Glomerular endothelial cell (primary cell): Measurements from ENCODE around the gene TNS3. TPM values are rescaled to one million over a fixed set of nuclear protein-coding genes. Genes with fewer than 3 reads are reported as not detected.

Source experiments
- DNase-seq: peaks from one replicate; pipeline ENCODE4 v3.0.0-alpha.2; 2011; ENCODE audit warnings: low read depth, low spot score; ENCODE audit errors: extremely low read depth
- total RNA-seq: library from RNA; depleted of rRNA; stranded (reverse); fragments of >200 nt; gene quantifications from 2 replicates; pipeline ENCODE4 v1.2.3, GENCODE V29; 2015

The TNS3 gene
- total RNA-seq, 1 donor from 2014 or later, result 62.3 TPM

DNA sequence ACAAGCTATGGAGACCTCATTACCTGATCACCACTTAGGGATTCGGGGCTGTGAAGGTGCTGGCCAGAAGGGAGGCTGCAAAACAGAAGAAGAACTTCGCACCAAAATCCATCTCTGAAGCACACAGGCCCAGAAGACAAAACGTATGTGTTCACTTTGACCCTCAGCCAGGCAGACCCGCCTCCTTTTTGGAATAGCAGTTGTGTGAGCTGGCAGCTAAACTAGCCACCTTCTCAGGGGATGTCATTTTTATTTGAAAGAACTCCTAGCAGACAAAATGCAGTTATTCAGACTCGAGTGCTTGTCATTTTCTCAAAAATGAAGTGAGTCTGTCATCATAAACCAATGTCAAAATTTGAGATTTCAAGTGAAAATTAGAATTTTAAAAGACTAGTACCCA, 71.7 kb downstream of the TNS3 start:
- no peak for DNase-seq

DNA sequence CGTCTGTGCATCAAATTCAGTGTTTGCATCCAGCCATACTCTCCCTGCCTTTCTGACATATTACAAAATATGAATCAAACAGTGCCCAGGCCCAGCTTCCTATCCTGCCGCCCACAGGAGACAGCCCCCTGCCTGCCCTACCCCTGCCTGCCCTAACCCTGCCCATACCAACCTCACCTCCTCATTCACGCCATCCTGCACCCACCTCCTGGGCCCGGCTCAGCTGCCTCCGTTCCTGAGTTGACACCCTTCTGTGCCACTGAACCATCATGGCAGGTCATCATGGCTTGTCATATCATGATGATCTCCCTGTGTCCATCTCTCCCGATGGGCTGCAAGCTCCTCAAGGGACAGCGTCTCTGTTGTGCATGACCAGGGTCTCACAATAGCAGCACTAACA, 72.3 kb downstream of the TNS3 start:
- no peak for DNase-seq

DNA sequence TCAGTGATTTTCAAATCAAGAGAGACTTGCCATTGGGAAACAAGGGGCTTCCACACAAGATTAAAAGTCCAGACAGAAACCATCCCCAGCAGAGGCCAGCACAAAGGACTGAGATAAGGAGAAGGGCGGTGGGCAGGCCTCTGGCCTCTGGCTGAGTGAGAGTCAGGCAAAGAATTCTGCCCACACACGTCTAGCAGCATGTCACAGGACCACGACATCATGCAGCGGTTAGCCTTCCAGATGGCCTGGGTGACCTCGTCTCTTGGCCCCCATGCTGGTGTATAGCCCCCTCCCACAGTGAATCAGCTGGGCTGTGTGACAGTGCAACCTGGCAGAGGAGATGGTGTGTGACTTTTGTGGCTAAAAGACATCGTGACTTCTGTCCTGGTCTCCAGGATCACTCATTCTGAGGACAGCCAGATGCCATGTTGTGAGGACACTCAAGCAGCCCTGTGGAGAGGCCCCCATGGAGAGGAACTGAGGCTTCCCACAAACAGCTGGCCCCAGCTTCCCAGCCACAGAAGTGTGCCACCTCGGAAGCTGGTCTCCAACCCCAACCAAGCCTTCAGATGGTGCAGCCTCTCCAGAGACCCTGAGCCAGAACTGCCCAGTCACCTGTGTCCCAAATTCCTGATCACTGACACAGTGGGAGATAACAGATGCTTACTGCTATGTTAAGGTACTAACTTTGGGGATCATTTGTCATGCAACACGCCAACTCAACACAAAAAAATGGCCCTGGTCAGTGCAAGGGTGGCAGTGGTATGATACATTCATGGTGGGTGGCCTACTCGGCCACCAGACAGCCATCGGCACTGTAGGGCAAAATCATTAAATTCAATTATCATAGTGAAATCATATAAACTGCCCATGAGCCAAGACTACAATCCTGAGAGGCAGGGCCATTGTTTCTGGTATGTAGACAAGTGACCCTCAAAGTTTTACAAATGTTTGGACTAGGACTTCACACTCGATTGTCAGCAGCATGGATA, 73.2 kb downstream of the TNS3 start:
- no peak for DNase-seq

DNA sequence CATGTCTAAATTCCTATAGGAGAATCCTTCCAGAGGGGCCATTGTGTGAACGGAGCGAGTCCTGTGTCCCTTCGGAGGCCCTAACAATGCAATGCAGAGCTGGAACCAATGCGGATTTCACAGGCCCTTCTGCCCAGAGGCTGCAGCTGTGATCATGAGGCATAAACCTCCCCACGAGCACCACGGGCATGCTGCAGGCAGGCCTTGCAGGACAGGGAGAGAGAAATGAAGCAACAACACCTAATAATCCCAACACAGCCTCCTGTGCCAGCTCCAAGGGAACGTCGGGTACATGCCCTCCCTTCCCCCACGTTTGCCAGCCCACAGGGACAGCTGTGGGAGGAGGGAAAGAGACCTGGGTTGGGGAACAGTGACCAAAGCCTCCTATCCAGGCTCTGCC, 74.4 kb downstream of the TNS3 start:
- no peak for DNase-seq

DNA sequence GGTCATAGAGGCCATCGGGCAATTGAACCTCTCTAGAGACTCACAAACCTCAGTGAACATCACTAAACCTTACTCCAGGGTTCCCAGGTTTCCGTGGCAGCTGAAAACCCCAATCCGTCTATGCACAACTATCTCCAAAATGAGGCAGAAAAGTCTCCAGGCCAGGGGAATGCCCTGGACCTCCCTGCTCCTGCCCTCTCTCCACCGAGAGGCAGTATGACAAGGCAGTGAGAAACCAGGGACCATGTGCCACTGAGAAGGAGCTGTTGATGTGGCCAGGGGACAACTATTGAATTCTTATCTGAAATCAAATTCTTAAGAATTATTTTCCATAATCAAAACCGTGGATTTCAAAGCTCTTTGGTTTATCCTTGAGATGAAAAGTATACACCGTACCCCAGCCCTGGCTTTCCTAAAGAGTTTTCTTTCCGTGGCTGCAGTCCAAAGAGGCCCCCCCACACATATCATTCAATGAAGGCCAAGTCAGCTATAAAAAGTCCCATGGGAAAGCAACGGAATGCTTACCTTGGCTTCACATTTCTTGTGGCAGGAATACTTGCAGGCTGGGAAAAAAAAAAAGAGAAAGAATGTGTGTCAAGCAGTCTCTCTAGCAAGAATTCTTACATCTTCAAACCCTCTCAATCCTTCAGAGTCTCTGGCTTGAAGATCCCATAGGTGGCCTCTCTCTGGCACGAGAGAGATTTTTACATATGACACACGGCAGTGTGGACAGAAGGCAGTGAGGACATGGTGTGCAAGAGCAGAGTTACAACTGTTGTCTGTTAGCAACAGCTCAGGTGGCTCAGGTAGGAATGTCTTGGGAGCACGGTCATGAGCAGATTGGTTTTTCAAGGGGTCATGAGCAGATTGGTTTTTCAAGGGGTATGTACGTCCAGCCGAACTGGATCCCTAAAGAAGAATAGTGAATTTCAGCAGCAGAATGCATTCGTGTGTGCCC, 75.2 kb downstream of the TNS3 start:
- DNase-seq, result no peak

DNA sequence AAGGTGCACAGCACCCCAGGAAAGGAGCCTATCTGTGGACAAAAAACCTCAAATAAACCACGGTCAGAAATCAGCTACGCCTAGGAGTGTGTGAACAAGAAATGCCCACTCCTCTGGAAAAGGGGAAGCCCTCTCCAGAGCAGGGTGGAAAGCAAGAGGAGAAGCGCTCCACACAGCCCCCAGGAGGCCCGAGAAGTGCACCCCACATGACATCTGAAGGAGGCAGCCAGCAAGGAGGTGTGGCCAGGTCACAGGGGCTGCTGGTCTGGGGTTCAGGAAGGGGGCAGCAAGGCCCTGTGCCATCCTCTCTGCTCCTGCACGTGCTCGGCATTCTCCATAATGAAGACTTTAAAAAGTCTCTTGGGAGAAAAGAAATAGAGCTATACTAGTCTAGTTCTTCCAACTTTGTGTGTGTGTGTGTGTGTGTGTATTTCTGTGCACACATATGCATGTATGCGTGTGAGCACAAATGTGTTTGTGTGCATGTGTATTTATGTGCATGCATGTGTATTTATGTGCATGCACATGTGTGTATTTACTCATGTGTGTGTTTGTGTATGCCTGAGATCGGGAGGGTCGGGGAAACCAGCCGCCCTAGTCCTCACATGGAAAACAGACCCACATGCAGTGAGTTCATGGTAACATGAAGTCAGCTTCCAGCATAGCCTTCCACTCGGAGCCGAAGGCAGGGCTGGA, 76.5 kb downstream of the TNS3 start:
- no peak for DNase-seq

DNA sequence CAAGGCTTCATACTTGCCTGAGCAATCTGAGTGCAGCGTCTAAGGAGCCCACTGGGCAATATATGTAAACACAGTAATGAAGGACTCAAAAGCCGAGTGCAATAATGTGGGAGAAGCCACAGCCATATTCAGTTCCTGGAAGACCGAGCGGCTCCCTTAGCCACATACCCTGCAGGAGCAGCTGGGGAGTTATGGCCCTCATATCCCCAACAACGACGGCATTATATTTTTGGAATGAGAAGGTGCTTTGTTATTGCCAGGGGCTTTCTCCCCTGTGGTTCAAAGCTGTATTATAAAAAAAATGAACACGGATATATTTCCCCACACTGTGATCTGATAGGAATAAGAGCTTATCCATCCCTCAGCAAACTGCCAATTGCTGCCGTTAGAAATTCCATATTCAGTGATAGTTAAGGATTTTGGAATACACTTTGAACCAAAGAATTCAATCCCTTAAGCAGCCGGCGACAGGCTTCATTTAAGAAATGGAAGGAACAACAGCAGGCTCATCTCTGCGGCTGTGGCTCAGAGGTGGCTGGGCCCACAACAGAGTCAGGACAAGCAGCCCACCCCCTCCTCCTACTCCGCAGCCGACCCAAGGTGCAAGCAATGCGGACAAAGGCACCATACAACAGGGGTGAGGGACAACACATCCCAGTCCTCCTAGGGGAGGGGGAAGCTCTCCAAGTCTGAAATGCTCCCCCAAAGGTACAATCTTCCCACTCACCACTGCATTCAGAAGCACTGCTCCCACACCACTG, 77.2 kb downstream of the TNS3 start:
- no peak for DNase-seq

DNA sequence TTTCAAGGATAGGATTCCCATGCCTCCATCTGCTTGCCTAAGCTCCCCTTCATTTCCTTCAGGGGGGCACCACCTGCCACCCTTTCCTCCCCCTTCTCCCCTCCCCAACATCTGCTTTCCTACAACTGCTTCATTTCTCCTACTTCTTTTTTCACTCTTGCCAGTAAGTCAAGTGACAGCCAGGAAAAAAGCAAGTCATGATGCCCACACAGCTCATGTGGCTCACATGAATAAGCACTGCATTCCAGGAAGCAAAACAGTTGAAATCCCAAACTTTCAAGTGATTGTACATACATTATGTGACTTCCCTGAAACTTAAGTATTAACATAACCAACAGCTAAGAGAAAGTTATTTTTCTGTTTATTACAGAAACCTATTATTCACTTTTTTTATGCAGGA, 78.6 kb downstream of the TNS3 start:
- DNase-seq, result no peak

DNA sequence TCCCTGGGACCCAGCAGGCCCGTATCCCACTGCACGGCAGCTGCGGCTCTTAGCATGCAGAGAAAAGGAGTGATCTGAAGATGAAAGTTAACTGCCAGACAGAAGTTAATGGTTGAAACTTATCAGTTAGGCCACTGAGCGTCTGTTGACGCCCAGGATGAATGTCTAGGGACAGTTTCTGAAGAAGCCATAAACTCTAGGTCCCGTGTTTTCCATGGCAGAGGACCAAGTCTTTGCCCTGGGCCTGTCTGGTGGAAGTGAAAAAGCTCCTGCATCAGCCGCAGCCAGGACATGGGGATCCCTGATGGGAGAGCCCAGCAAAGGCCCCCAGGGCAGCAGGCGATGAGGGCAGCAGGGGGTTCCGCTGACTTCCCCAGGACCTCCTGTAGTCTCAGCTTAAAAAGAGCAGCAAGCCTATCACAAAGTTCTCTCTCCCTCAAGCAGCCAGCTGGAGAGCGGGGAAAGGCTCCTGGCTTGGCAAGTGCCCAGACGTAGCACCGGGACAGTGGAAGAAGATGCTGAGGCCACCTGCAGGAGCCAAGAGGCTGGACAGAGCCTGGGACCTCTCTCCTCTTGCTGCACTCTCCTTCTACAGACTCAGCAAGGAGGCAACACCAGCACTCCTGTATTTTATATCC, 79.6 kb downstream of the TNS3 start:
- no peak for DNase-seq

DNA sequence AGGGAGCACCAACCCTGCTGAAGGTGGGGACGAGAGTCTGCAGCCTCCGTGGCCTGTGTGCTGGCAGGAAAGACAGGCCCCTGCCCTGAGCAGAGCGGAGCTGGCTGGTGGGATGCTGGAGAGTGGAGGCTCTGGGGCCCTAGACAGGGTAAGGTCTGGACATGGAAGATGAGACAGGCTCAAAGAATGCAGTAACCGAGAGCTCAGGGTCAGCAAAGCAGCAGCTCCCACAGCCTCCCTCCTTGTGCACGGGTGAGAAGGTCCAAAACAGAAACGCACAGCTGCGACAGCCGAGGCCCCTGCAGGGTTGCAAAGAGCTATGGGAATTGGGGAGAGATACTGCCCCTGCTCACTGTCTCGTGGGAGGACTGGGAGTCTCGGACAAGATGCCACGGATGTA, 80.5 kb downstream of the TNS3 start:
- DNase-seq, result no peak

DNA sequence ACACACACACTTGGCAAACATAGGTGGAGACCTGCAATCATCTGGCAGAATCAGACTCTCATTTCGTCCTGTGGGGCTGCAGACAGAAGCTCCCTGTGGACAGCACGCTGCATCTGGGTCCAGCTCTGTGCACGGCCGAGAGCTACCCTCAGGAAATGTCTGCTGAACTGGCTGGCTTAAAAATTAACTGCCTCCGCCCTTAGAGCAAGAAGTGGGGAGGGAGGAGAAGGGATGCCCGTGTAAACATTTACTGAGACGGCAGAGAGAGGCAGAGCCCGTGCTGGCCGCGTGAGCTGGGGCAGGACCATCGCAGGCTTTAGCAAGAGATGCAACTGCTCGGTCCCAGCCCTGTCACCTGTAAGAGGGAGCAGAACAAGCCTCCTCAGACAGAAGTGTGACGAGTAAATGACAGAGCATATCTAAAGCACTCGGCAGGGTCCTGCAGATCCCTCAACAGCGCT, 81.8 kb downstream of the TNS3 start:
- DNase-seq, result no peak

DNA sequence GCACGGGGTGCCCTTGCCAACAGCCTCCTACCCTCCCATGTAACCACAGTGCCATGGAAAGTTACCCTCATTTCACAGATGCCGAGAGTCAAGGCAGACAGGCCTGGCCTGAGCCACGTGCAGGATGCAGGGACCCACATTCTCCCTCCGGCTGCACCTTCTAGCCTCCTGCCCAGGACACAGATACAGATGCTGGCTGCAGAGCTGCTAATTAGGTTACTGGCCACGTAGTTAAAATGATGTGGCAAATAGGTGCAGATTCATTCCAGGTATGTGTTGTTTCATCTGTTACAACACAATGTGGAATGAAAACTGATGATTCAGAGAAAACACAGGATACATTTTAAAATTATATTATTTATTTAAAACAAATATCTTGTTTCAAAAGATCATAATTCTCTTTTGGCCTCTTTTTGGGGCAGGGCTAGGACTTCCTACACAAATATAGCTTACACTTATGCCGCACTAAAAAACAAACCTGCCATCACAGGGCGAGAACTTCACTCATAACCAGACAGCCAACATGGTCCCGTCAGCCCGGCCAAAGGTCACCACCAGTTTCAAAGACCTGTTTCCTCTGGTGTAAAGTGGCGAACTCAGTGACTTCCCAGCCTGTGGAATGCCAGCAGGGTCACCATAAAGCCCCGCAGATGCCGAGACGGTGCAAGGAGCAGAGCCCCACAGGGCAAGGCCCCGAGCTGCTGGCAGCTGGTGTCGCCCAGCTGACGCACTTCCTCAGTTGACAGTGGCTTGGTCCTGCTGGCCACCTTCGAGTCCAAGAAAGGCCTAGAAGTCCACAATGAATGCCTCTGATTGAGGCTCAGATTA, 83.5 kb downstream of the TNS3 start:
- DNase-seq, result no peak

DNA sequence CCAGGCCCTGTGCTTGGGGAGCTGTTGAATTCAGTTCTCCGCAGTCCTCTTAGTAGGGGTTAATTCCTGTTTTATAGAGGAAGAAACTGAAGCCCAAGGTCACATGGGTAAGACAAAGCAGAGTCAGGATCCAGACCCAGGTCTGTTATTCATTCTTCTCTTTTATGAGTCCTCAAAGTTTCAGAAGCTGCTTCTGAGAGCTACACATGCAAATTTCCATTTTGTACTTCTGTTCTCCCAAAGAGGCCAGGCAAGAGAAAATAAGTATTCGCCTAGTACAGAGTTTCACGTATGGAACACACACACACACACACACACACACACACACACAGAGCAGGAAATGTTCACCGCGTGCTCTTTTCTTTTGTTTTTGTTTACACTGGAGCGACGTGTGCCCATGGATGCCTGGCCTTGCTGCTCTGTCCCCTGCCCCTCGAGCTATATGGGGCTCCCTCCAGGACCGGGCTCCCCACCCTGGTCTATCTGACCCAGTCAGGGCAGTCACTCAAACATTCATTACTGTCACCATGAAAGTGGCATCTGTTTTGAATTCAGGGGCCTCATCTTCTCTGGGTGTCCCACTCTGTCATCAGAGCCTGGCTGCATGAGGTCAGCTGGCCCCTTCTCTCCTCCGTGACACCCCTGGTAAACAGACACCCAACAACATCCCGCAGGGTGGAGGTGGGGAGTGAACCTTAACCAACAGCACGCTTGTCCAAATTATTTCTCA, 84.4 kb downstream of the TNS3 start:
- DNase-seq, result no peak

DNA sequence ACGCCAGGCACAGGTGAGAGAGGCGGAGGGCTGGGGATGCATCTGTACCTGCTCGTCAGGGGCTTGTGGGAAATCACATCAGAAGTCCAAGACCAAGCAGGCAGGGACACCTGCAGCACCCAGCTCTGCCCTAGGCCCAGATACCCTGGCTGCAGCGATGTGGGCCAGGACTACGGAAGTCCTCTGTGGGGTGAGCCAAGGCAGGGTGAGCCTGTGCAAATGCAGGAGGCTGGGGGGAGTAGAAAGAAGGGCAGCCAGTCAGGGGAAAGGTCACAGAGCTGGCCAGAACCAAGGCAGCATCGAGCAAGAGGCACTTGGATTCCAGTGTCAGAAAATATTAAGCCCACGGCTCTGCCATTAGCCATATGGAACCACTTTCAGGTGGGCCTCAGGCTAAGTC, 85.2 kb downstream of the TNS3 start:
- DNase-seq, result no peak

DNA sequence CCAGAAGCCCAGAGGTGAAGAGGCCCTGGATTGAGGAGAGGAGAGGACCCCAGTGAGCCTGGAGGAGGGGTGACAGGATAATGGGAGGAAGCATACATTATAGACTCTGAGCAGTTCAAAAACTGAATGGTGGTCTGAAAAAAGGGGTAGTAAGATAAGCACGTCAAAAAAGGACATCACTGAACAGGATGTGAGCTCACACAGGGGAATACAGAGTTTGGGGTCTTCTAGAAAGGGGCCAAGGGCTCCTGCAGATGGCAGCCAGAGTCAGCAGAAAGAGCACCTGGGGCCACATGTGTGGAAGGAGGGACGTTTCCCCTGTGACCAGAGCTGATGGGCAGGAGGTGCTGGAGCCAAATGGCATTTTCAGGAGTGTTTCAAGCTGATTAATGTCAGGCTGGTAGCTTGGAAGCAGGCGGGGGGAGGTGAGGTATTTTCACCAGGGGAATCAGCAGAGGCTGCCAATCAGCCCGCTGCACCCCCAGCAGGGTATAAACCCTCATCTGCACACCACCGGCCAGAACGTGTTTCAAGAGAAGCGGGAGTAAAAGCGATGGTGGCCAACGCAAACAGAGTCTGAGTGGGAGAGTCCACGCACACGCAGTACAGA, 85.8 kb downstream of the TNS3 start:
- DNase-seq, result no peak

DNA sequence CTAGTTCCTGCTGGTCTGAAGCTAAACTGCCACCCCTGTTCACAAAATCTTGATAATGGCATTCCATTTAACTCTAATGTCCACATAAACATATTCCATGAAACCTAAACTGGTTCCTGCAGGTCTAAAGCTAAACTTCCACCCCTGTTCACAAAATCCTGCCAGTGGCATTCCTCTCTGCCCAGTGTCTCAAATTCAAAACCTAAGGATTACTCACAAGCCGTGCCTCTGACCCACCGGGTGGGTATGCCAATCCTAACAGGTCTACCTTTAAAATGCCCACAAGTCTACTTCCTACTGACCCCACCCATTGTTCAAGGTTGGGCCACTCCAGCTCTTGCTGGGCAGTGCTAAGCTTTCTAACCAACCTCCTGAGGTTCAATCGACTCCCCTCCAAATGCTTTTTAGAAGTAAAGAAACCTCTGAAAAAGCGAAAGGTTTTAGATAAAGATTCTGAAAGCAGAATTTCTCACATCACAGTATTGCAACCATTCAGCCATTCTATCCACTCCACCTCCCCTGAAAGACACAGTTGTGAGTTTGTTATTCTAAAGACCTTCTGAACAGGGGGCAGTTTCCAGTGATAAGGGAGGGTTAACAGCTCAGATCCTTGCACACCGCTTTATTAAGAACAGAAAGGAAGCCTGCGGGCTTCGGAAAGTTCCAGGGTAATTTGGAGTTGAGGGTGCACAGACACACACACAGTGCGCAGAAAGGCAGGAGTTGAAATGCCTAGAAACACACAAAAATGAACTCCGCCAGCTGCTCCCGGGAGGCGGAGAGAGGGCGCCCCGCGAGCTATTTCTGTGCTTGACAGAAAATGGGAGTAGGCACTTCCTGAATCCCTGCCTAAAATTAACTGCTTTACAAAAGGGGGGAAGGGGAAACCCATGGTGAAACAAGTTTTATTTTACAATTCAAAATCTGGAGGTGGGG, 87.7 kb downstream of the TNS3 start:
- no peak for DNase-seq
